Stimulated activated naive CD8-positive, alpha-beta T cell treated with anti-CD3 and anti-CD28 coated beads, Interleukin-15, Interleukin-2, amounts not matched to agents 100 ng/mL and 50 ng/mL, for 24 hours (primary cell): ENCODE measurements around the gene PRDM16.

Source experiments
- H3K27ac Mint-ChIP-seq: one replicate; pipeline ENCODE4 v1.8.0; 2021; ENCODE audit warnings: mild to moderate bottlenecking, mixed read lengths
- H3K27me3 Mint-ChIP-seq: one replicate; pipeline ENCODE4 v1.8.0; 2021; ENCODE audit warnings: mixed read lengths
- H3K36me3 Mint-ChIP-seq: one replicate; pipeline ENCODE4 v1.8.0; 2021; ENCODE audit warnings: low read depth, mixed read lengths
- H3K4me1 Mint-ChIP-seq: one replicate; pipeline ENCODE4 v1.8.0; 2021; ENCODE audit warnings: low read depth, mixed read lengths
- H3K4me3 Mint-ChIP-seq: one replicate; pipeline ENCODE4 v1.8.0; 2021; ENCODE audit warnings: mild to moderate bottlenecking, mixed read lengths
- H3K9me3 Mint-ChIP-seq: one replicate; pipeline ENCODE4 v1.8.0; 2021; ENCODE audit warnings: mixed read lengths

Gene PRDM16

GRCh38 chr1:3405974-3406867 is 337.2 kb downstream of the PRDM16 start:
- H3K4me1 Mint-ChIP-seq, result no peaks in the 10 kb centered on the region
- H3K27me3 Mint-ChIP-seq, result no peaks in the 10 kb centered on the region
- H3K4me3 Mint-ChIP-seq, result no peak overlapping the region
- H3K9me3 Mint-ChIP-seq, result no peaks in the 10 kb centered on the region
- no peak overlapping the region for H3K27ac Mint-ChIP-seq
- no peaks in the 10 kb centered on the region for H3K36me3 Mint-ChIP-seq

- Mint-ChIP-seq H3K9me3 (no peaks in the 10 kb centered on the region), H3K36me3 (no peaks in the 10 kb centered on the region), H3K27ac (no peak overlapping the region), H3K27me3 (no peaks in the 10 kb centered on the region), H3K4me1 (no peaks in the 10 kb centered on the region), H3K4me3 (no peak overlapping the region)
Observed at GRCh38 chr1:3407021-3407420, 338.0 kb downstream of the PRDM16 start.

GRCh38 chr1:3408751-3409266 is 339.8 kb downstream of the PRDM16 start:
- no peaks in the 10 kb centered on the region for H3K27me3 Mint-ChIP-seq
- no peaks in the 10 kb centered on the region for H3K4me1 Mint-ChIP-seq
- H3K4me3 Mint-ChIP-seq, result no peak overlapping the region
- no peaks in the 10 kb centered on the region for H3K36me3 Mint-ChIP-seq
- H3K27ac Mint-ChIP-seq, result no peak overlapping the region
- H3K9me3 Mint-ChIP-seq, result no peaks in the 10 kb centered on the region

GRCh38 chr1:3409366-3410141 is 340.6 kb downstream of the PRDM16 start:
- H3K27me3 Mint-ChIP-seq, result no peaks in the 10 kb centered on the region
- H3K4me3 Mint-ChIP-seq, result no peak overlapping the region
- no peaks in the 10 kb centered on the region for H3K9me3 Mint-ChIP-seq
- no peak overlapping the region for H3K27ac Mint-ChIP-seq
- no peaks in the 10 kb centered on the region for H3K4me1 Mint-ChIP-seq
- no peaks in the 10 kb centered on the region for H3K36me3 Mint-ChIP-seq

- H3K27ac Mint-ChIP-seq, result no peak overlapping the region
Observed at GRCh38 chr1:3410142-3410925, 341.3 kb downstream of the PRDM16 start.

GRCh38 chr1:3411806-3412205 is 342.8 kb downstream of the PRDM16 start:
- Mint-ChIP-seq H3K4me3 (no peak overlapping the region), H3K27ac (no peak overlapping the region), H3K36me3 (no peaks in the 10 kb centered on the region), H3K9me3 (no peaks in the 10 kb centered on the region), H3K4me1 (no peaks in the 10 kb centered on the region), H3K27me3 (no peaks in the 10 kb centered on the region)

More at GRCh38 chr1:3410142-3410925, 341.3 kb downstream of the PRDM16 start:
- H3K4me1 Mint-ChIP-seq, result no peaks in the 10 kb centered on the region
- no peaks in the 10 kb centered on the region for H3K9me3 Mint-ChIP-seq
- H3K4me3 Mint-ChIP-seq, result no peak overlapping the region
- no peaks in the 10 kb centered on the region for H3K27me3 Mint-ChIP-seq
- H3K36me3 Mint-ChIP-seq, result no peaks in the 10 kb centered on the region

- Mint-ChIP-seq H3K9me3 (no peaks in the 10 kb centered on the region), H3K27me3 (peaks cover 3% of the 10 kb centered on the region), H3K4me1 (no peaks in the 10 kb centered on the region), H3K36me3 (no peaks in the 10 kb centered on the region), H3K27ac (no peak overlapping the region), H3K4me3 (no peak overlapping the region)
Observed at GRCh38 chr1:3412376-3412775, 343.4 kb downstream of the PRDM16 start.

GRCh38 chr1:3413975-3414710 is 345.1 kb downstream of the PRDM16 start:
- H3K9me3 Mint-ChIP-seq, result no peaks in the 10 kb centered on the region
- no peaks in the 10 kb centered on the region for H3K36me3 Mint-ChIP-seq
- H3K27ac Mint-ChIP-seq, result no peak overlapping the region
- peaks cover 3% of the 10 kb centered on the region for H3K27me3 Mint-ChIP-seq
- H3K4me1 Mint-ChIP-seq, result no peaks in the 10 kb centered on the region
- no peak overlapping the region for H3K4me3 Mint-ChIP-seq

- Mint-ChIP-seq H3K9me3 (no peaks in the 10 kb centered on the region), H3K27me3 (peaks cover 3% of the 10 kb centered on the region), H3K4me1 (no peaks in the 10 kb centered on the region), H3K4me3 (no peak overlapping the region), H3K27ac (no peak overlapping the region), H3K36me3 (no peaks in the 10 kb centered on the region)
Observed at GRCh38 chr1:3415260-3416090, 346.5 kb downstream of the PRDM16 start.

GRCh38 chr1:3417082-3417739 is 348.2 kb downstream of the PRDM16 start:
- H3K36me3 Mint-ChIP-seq, result no peaks in the 10 kb centered on the region
- no peak overlapping the region for H3K4me3 Mint-ChIP-seq
- no peaks in the 10 kb centered on the region for H3K9me3 Mint-ChIP-seq
- H3K4me1 Mint-ChIP-seq, result no peaks in the 10 kb centered on the region
- H3K27ac Mint-ChIP-seq, result no peak overlapping the region
- H3K27me3 Mint-ChIP-seq, result peaks cover 12% of the 10 kb centered on the region

- H3K36me3 Mint-ChIP-seq, result no peaks in the 10 kb centered on the region
- H3K27me3 Mint-ChIP-seq, result peaks cover 13% of the 10 kb centered on the region
- H3K4me3 Mint-ChIP-seq, result no peak overlapping the region
- H3K27ac Mint-ChIP-seq, result no peak overlapping the region
- H3K4me1 Mint-ChIP-seq, result no peaks in the 10 kb centered on the region
- H3K9me3 Mint-ChIP-seq, result no peaks in the 10 kb centered on the region
Observed at GRCh38 chr1:3417934-3418333, 348.9 kb downstream of the PRDM16 start.

- Mint-ChIP-seq H3K4me1 (no peaks in the 10 kb centered on the region), H3K9me3 (no peaks in the 10 kb centered on the region), H3K27ac (no peak overlapping the region), H3K27me3 (peaks cover 13% of the 10 kb centered on the region), H3K36me3 (no peaks in the 10 kb centered on the region), H3K4me3 (no peak overlapping the region)
Observed at GRCh38 chr1:3418600-3418999, 349.6 kb downstream of the PRDM16 start.
